Activated CD8-positive, alpha-beta memory T cell treated with anti-CD3 and anti-CD28 coated beads for 36 hours (primary cell): ENCODE results near the gene HLA-DOA. TPM values are rescaled to one million over a fixed set of nuclear protein-coding genes. Genes with fewer than 3 reads are reported as not detected.

Experiments
- CTCF ChIA-PET: fragments of 350-600 bp; sonication (Branson Sonifier 250); formaldehyde crosslinking; loops from one replicate; lab custom pipeline; 2021; ENCODE audit warnings: antibody characterized with exemption; lab: Charles Lee
- POLR2A ChIA-PET: fragments of 350-600 bp; sonication (Branson Sonifier 250); formaldehyde crosslinking; loops from one replicate; lab custom pipeline; 2021; ENCODE audit warnings: antibody characterized with exemption; lab: Charles Lee
- total RNA-seq, 2 experiments: library from RNA; stranded (reverse); gene quantifications; one replicate each; pipeline ENCODE4 v1.2.3, GENCODE V29; 2021

The HLA-DOA gene
- total RNA-seq, 2 experiments from 2014 or later: 3.6 to 4.8 TPM

- POLR2A ChIA-PET: interaction anchor here (0.6 to 5.8 kb wide), 39 partner anchors 8 to 1114 kb away, joined by 3 to 52 read pairs (median 4); partner anchors contain the start of genes ATF6B, B3GALT4, HLA-DMA and HLA-DMB
- CTCF ChIA-PET: interaction anchor here (0.6 to 4.6 kb wide), 17 partner anchors 9 to 1267 kb away, joined by 3 to 38 read pairs (median 5); partner anchors contain the start of genes HLA-DMA, HLA-DMB, PSMB8 and TAP1
Observed at GRCh38 chr6:32971581-32972352, 37.6 kb downstream of the HLA-DOA start.

GRCh38 chr6:32971242-32971580 is 38.2 kb downstream of the HLA-DOA start:
- POLR2A ChIA-PET: interaction anchor here (0.6 to 5.8 kb wide), 28 partner anchors 8 to 1824 kb away, joined by 3 to 52 read pairs (median 6); partner anchors contain the start of genes HLA-DMA, HLA-DMB, HSD17B8 and PSMB8
- CTCF ChIA-PET: interaction anchor here (0.6 to 4.6 kb wide), 13 partner anchors 9 to 518 kb away, joined by 3 to 38 read pairs (median 6); partner anchors contain the start of genes HLA-DMA, HLA-DMB, PSMB8 and TAP1

- ChIA-PET CTCF (interaction anchor here (0.8 to 4.6 kb wide), 10 partner anchors 11 to 132 kb away, joined by 3 to 38 read pairs (median 6); partner anchors contain the start of genes HLA-DMA, HLA-DMB, PSMB8 and TAP2), POLR2A (interaction anchor here (0.5 to 5.8 kb wide), 21 partner anchors 10 to 1823 kb away, joined by 3 to 52 read pairs (median 8); partner anchors contain the start of genes HLA-DMA, PSMB8, PSMB9 and RPS18)
Observed at GRCh38 chr6:32970413-32971241, 38.8 kb downstream of the HLA-DOA start.

- ChIA-PET CTCF (interaction anchor here (1.3 to 4.6 kb wide), 5 partner anchors 10 to 125 kb away, joined by 3 to 38 read pairs (median 7); partner anchors contain the start of gene HLA-DMA), POLR2A (interaction anchor here (0.6 to 5.8 kb wide), 8 partner anchors 11 to 1615 kb away, joined by 3 to 52 read pairs (median 24); partner anchors contain the start of genes HLA-DMA, PSMB9, RPS18 and TAP1)
Observed at GRCh38 chr6:32969685-32970412, 39.5 kb downstream of the HLA-DOA start.

- ChIA-PET POLR2A (interaction anchor here (1.1 to 5.8 kb wide), 7 partner anchors 10 to 131 kb away, joined by 3 to 52 read pairs (median 9); partner anchors contain the start of genes HLA-DMA and TAP2), CTCF (interaction anchor here (0.7 to 3.1 kb wide), 9 partner anchors 7 to 131 kb away, joined by 3 to 23 read pairs (median 5); partner anchors contain the start of genes HLA-DMA and TAP2)
Observed at GRCh38 chr6:32968867-32969684, 40.3 kb downstream of the HLA-DOA start.

- ChIA-PET POLR2A (interaction anchor here (0.6 to 5.8 kb wide), 12 partner anchors 10 to 1315 kb away, joined by 3 to 45 read pairs (median 3); partner anchors contain the start of genes HLA-DMA, HLA-DPB1, PSMB9 and TAP1), CTCF (interaction anchor here (0.7 to 3.1 kb wide), 11 partner anchors 8 to 130 kb away, joined by 3 to 23 read pairs (median 4); partner anchors contain the start of genes HLA-DMA and TAP2)
Observed at GRCh38 chr6:32968093-32968866, 41.1 kb downstream of the HLA-DOA start, which contains the start of gene BRD2. Gene BRD2 (plus strand): TSS chr6:32968594. CDS start chr6:32972899, 4,305 bp downstream.

- ChIA-PET POLR2A (interaction anchor here (0.6 to 5.8 kb wide), 12 partner anchors 9 to 1314 kb away, joined by 3 to 45 read pairs (median 3); partner anchors contain the start of genes HLA-DMA, HLA-DPB1, PSMB9 and TAP1), CTCF (interaction anchor here (0.9 to 3.1 kb wide), 15 partner anchors 9 to 133 kb away, joined by 3 to 23 read pairs (median 4); partner anchors contain the start of genes HLA-DMA and HLA-DMB)
Observed at GRCh38 chr6:32967151-32968091, 42.0 kb downstream of the HLA-DOA start.

- CTCF ChIA-PET: interaction anchor here (0.9 to 1.9 kb wide), 3 partner anchors 12 to 53 kb away, joined by 3 to 9 read pairs (median 4); partner anchors contain the start of gene HLA-DMA
- POLR2A ChIA-PET: no interaction called here
Observed at GRCh38 chr6:32964776-32965175, 44.6 kb downstream of the HLA-DOA start.

GRCh38 chr6:32963866-32964265 is 45.5 kb downstream of the HLA-DOA start:
- CTCF ChIA-PET: interaction anchor here (1.1 to 1.9 kb wide), 4 partner anchors 10 to 54 kb away, joined by 3 to 9 read pairs (median 4); no protein-coding TSS in a partner anchor
- POLR2A ChIA-PET: interaction anchor here (0.8 kb wide), 1 partner anchor 8 kb away, joined by 6 read pairs; no protein-coding TSS in a partner anchor

- ChIA-PET POLR2A (no interaction called here), CTCF (interaction anchor here (1.3 to 1.9 kb wide), 2 partner anchors 8 to 10 kb away, joined by 4 to 5 read pairs; partner anchors contain the start of gene HLA-DMA)
Observed at GRCh38 chr6:32962213-32962826, 47.1 kb downstream of the HLA-DOA start.

GRCh38 chr6:32960563-32960962 is 48.8 kb downstream of the HLA-DOA start:
- POLR2A ChIA-PET: no interaction called here
- CTCF ChIA-PET: interaction anchor here (1.5 kb wide), 1 partner anchor 16 kb away, joined by 3 read pairs; no protein-coding TSS in a partner anchor

GRCh38 chr6:32956176-32956575 is 53.2 kb downstream of the HLA-DOA start:
- POLR2A ChIA-PET: interaction anchor here (0.6 to 5.0 kb wide), 2 partner anchors 15 to 31 kb away, joined by 3 to 52 read pairs; no protein-coding TSS in a partner anchor
- CTCF ChIA-PET: interaction anchor here (1.2 to 5.9 kb wide), 4 partner anchors 11 to 28 kb away, joined by 6 to 46 read pairs (median 18); partner anchors contain the start of gene BRD2

- POLR2A ChIA-PET: interaction anchor here (0.6 to 5.0 kb wide), 4 partner anchors 13 to 34 kb away, joined by 3 to 52 read pairs (median 6); partner anchors contain the start of gene BRD2
Observed at GRCh38 chr6:32954986-32955802, 54.2 kb downstream of the HLA-DOA start.

More at GRCh38 chr6:32954986-32955802, 54.2 kb downstream of the HLA-DOA start:
- CTCF ChIA-PET: interaction anchor here (0.7 to 5.9 kb wide), 10 partner anchors 8 to 449 kb away, joined by 4 to 46 read pairs (median 12); partner anchors contain the start of genes BRD2 and TAP2
